Activated CD4-positive, CD25-positive, alpha-beta regulatory T cell (primary cell): ENCODE data around the gene PHLDB2.

ENCODE experiments used
- DNase-seq, 4 experiments: peaks; one replicate each; lab custom pipeline; 2025; lab: John Stamatoyannopoulos, UW

Gene PHLDB2

GRCh38 chr3:111926266-111926676 lies 67.2 kb downstream of the PHLDB2 start:
- no peak for DNase-seq

DNA sequence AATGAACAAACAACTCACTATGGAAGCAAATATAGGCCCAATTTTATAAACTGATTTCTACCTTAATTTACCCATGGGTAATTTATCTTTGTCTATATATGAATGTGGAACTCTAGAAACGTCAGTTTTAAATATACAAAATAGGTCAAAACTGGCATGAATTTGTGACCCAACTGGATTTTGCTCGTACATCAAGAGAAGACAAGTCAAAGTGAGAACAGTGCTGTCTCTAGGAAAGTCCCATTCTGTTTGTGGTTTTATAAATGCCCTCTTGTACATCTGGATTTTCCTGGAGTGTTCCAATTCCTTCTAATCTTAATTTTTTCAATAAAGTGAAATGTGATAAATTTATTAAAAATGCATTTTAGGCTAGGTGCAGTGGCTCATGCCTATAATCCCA lies 69.5 kb downstream of the PHLDB2 start:
- DNase-seq: no peak

- DNase-seq: no peak
Measured at GRCh38 chr3:111929484-111929883, 70.4 kb downstream of the PHLDB2 start.

DNA sequence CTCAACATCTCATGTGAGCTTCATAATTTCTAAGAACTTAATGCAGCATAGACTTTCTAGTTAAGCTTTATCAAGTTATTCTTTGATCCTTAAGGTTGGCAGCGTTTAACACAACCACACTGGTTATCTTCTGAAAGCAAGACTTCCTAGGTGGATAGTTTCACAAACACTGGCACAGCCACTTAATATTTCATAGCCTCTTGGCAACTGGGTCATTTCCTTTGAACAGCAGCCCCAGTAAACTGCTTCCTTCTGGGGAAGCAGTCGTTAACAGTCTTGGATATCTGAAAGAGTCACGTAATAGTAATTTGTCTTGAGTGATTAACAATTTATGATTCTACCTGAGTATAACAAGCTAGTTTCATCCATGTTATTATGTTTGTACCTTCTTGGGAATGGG lies 73.9 kb downstream of the PHLDB2 start:
- DNase-seq: no peak

DNA sequence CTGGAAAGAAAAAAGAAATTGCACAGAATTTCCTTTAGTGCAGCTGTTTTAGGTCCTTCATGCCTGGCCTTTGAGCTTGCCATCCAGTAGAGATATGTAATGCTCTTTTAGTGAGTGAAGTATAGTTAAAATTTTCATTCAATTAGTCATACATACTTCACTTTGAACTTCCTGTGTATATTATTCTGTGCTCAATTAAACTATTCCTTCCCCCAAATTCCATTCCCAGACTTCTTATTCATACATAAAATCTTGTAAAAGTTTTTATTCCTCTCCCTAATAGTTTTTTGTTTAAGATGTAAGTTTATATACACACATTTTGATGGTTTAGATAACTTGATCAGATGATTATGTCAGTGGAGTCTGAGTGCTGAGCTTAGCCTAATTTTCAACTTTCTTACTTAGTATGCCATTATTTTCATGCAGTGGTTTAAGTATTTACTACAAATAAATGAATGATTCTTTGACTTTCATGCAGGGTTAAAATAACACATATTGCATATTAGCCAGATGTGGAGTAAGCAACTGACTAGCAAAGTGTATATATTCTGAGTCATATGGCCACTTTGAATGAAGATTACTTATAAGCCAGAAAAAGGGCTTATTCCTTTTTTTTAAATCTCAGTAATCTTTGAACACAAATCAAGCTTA lies 77.3 kb downstream of the PHLDB2 start:
- no peak for DNase-seq

- DNase-seq: no peak
Measured at GRCh38 chr3:111936967-111937366, 77.9 kb downstream of the PHLDB2 start.

GRCh38 chr3:111937871-111938270 lies 78.8 kb downstream of the PHLDB2 start:
- DNase-seq: no peak

GRCh38 chr3:111939873-111940272 lies 80.8 kb downstream of the PHLDB2 start:
- no peak for DNase-seq

DNA sequence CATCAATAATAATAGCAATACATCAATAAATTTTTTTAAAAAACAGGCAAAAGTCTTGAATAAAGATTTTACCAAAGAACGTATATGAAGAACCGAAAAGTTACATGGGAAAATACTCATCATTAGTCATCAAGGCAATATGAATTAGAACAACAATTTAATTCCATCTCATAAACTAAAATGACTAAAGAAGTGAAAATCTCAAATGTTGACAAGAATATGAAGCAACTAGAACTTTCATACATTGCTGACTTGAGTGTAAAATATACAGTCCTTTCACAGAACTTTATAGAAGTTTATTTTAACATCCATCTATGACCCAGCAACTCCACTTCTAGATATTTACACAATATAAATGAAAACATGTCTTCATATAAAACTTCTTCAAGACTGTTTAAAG lies 84.5 kb downstream of the PHLDB2 start:
- no peak for DNase-seq

- no peak for DNase-seq
Measured at GRCh38 chr3:111944372-111944771, 85.3 kb downstream of the PHLDB2 start.

- DNase-seq: no peak
Measured at GRCh38 chr3:111947231-111947630, 88.2 kb downstream of the PHLDB2 start.

GRCh38 chr3:111948786-111949185 lies 89.7 kb downstream of the PHLDB2 start:
- DNase-seq: no peak

GRCh38 chr3:111949712-111950111 lies 90.6 kb downstream of the PHLDB2 start:
- DNase-seq: no peak

DNA sequence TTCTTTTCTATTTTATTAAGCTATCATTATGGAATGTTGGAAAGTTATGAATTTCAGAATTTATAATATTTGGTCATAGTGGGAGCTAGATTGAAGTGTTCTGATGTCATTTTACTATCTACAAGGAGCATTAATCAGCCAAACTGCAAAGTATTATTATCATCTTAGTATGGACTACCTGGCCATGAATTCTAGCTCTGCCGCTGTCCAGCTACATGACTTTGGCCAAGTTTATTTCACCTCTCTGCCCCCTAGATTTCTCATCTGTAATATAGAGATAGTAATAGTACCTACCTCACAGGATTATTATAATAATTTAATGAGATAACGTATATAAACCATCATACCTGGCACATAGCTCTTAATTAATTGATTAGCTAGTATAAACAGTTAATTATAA lies 92.0 kb downstream of the PHLDB2 start:
- DNase-seq: no peak

GRCh38 chr3:111952086-111952485 lies 93.0 kb downstream of the PHLDB2 start:
- no peak for DNase-seq

DNA sequence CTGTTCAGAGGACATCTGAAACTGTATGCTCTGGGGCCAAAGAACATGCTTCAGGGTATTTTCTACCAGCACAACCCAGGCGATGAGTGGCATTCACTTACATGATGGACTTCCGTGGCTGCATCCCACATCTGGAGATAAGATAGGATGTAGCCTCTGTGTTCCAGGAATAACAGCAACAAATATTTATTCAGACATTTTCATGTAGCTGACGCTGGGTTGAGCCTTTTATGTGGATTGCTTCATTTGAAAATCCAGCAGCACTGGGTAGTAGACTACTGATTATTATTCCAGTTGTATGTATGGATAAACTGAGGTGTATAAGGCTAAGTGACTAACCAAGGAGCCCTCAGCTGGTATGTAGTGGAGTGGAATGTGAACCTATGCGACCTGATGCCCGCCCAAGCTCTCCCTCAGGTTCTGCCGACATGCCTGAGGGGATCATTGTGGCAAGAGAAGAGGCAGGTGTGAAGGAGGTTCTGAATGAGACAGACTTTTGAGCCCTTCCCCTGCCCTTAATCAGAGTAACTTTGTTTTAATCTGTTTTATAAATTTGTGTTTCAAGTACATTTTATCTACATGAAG lies 93.9 kb downstream of the PHLDB2 start:
- no peak for DNase-seq

DNA sequence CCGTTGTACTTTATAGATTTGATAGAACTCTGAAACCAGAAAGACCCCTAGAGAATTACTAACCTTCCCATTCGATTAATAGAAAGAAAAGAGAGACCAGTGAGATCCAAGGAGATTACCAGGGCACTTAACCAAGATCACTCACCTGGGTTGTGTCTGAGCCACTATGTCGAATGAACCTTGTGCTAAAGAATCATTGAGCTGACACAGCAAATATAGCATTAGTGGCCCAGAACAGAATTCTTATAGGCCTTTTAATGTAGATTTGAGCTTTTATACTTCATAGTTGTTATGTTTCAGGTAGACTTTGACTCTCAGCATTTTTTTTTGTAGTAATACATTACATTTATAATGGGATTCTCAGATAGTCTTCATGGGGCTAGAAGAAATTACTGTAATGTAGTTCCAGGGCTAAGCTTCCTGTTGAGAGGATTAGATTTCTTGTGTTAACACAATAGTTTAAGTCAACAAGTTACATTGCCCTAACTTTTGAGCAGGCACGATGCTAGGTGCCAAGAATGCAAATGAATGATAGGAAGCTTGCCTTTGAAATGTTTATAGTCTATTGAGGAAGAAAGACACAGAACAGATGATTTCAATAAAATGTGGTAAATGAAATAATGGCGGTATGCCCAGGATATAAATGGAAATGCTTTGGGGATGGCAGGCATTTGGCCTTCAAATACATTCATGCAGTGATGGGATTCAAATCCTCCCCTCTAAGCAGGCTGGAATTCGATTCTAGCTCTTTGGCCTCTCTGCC lies 95.3 kb downstream of the PHLDB2 start:
- no peak for DNase-seq

DNA sequence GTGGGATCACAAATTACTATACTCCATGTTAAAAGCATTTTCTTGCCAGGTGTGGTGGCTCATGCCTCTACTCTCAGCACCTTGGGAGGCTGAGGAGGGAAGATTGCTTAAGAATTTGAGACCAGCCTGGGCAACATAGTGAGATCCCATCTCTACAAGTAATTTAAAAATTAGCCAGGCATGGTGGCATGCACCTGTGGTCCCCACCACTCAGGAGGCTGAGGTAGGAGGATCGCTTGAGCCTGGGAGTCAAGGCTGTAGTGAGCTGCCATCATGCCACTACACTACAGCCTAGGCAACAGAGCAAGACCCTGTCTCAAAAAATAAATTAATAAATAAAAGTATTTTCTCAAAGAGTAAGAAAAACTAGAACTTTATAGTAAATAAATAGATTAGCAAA lies 96.8 kb downstream of the PHLDB2 start:
- no peak for DNase-seq

GRCh38 chr3:111956449-111956848 lies 97.4 kb downstream of the PHLDB2 start:
- no peak for DNase-seq

DNA sequence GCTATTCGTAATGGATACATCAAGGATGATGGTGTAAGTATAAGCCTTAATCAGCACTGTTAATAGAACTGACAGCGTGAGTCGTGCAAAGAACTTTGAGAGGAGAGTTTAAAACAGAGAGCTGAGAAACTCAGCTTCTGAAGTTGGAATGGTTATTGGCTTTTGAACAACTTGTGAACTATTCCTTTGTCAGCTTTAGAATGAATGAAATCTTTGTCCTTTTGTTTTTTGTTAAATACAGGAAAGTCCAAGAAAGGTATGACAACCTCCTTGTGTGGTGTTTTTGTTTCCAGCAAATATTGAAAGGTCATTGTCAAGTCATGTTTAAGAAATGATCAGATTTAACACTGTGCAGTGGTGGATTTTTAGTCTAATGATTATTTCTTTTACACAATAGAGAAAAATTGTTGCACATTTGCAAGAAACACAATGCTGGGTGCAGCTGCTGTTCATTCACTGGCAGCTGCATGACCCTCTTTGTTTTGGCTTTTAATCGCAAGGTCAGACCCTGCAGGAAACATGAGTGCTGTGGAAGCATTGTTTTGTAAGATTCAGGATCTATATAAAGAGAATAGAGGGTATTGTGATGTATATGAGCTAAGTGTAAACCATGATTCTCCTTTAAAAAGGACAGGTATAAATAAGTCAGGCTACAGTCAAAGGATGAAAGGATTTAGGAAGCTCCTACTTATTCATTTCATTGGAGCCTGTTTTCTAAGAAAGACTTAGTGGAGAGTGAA lies 98.1 kb downstream of the PHLDB2 start:
- DNase-seq: no peak

DNA sequence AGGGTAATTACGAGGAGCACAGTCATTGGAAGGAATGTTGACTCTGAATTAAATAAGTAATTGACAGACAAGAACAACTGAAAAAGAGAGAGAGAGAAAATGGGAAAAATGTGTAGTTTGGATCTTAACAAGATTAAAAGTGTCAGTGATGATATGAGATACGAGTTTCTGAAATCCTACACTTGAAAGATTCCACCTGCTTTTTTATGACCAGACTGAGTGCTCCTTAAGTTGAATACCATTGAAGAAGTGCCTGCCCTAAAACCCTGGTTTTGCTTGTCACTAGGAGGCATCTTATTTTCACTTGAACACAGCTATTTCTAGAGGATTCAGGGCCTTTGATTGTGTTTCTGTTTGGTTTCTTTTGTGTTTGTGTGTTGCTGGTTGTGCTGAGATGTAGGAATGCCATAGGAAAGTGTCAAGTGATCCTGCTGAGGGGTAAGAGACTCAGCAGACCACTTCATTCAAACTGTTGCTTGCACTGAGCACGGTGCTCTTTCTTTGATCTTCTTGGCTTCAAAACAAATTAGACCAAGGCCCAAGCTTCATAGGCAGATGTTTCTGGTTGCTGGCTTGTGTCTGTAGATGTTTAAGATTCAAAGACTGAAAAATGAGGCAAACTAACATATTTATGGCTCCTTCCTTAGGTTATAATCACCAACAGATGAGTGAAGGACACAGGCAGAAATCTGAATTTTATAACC lies 102.5 kb downstream of the PHLDB2 start:
- DNase-seq: no peak

DNA sequence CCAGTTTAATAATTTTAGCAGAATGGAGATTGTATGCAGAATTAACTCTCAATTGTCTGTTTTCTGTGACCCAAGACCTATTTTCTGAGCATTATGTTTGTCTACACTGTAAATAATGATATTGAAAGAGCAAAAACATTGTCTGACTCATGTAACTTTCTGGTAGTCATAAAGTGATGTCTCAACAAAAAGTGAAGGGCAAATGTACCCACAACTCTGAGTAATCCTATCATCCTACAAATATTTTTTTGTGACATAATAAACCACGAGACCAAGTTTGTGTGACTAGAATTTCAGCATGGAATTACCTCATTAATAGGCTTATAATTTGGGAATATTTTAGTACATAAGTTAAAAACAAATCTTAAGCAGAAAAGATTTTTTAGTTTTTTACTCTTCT lies 104.4 kb downstream of the PHLDB2 start:
- no peak for DNase-seq
